ENCODE data around the gene DISC1. TPM values are rescaled to one million over a fixed set of nuclear protein-coding genes. Genes with fewer than 3 reads are reported as not detected.

DISC1 gene
- total and polyA plus RNA-seq, 2 donors (not counting 1 experiment from before 2014, with no cell fraction given): 2.7 to 4.3 TPM

- ChIA-PET POLR2A (no interaction called here), CTCF (no interaction called here)
- Histone ChIP-seq H3K4me3 (ENCODE audit: control extremely low read depth in 1 of 5, extremely low read depth in 1 of 5, insufficient read depth in 1 of 5, low read depth in 2 of 5, low read length in 4 of 5) (no peak overlapping the region), H3K4me1 (ENCODE audit: control insufficient read depth in 2 of 2, insufficient read depth in 2 of 2, low read length in 2 of 2) (no peaks in the 10 kb centered on the region), H3K27ac (ENCODE audit: low read length in 2 of 2) (no peak overlapping the region), H3K36me3 (replicated peaks in 1 of 2; ENCODE audit: control extremely low read depth in 1 of 2, control insufficient read depth in 1 of 2, extremely low read depth in 1 of 2, insufficient read depth in 2 of 2, low read length in 1 of 2) (no peaks in the 10 kb centered on the region), H3K9me3 (ENCODE audit: control extremely low read depth in 1 of 3, control insufficient read depth in 2 of 3, insufficient read depth in 1 of 3, low read length in 2 of 3) (peaks cover 0 to 2% (median 0%) of the 10 kb centered on the region in 3 donors), H4K20me1 (ENCODE audit: control insufficient read depth, insufficient read depth, low read length, poor library complexity, severe bottlenecking) (no peaks in the 10 kb centered on the region), H3K79me2 (ENCODE audit: control insufficient read depth, insufficient read depth, low read length) (no peaks in the 10 kb centered on the region), H3K27me3 (replicated peaks in 1 of 4; ENCODE audit: control extremely low read depth in 1 of 4, control insufficient read depth in 3 of 4, insufficient read depth in 4 of 4, low read length in 3 of 4) (no peaks in the 10 kb centered on the region), H2AFZ (ENCODE audit: insufficient read depth, low read depth, low read length, poor library complexity, severe bottlenecking) (no peak overlapping the region), H3K9ac (ENCODE audit: low read length) (no peak overlapping the region), H3K4me2 (replicated peaks; ENCODE audit: low read depth, low read length, poor library complexity, severe bottlenecking) (no peak overlapping the region)
- DNase-seq (no peak), ATAC-seq (ENCODE audit: low read depth) (no peak)
- Mint-ChIP-seq H3K27ac (no peak overlapping the region), H3K4me1 (no peaks in the 10 kb centered on the region), H3K4me3 (no peak overlapping the region), H3K9me3 (ENCODE audit: insufficient read depth) (no peaks in the 10 kb centered on the region), H3K27me3 (peaks cover 3% of the 10 kb centered on the region)
- WGBS (ENCODE audit: insufficient coverage): 84% methylated on average over 2 of the region's 2 CpGs
- intact Hi-C loops (cut with micrococcal nuclease): no loop called here
- TF ChIP-seq EZH2 (IDR thresholded peaks at IDR 0.05; ENCODE audit: borderline replicate concordance, insufficient read depth, low read depth, low read length, poor library complexity, severe bottlenecking) (no peak), CTCF (IDR thresholded peaks at IDR 0.05) (no peak)
Observed at GRCh38 chr1:231993968-231994455, 367.4 kb downstream of the DISC1 start.

GRCh38 chr1:231998791-231999190, 372.2 kb downstream of the DISC1 start:
- ATAC-seq (ENCODE audit: low read depth) (no peak), DNase-seq (no peak)
- H3K27ac Mint-ChIP-seq: no peak overlapping the region
- no peaks in the 10 kb centered on the region for H4K20me1 ChIP-seq (ENCODE audit: control insufficient read depth, insufficient read depth, low read length, poor library complexity, severe bottlenecking)
- H3K4me1 ChIP-seq (ENCODE audit: control insufficient read depth in 2 of 2, insufficient read depth in 2 of 2, low read length in 2 of 2): no peaks in the 10 kb centered on the region
- no peaks in the 10 kb centered on the region for H3K9me3 Mint-ChIP-seq (ENCODE audit: insufficient read depth)
- H3K4me1 Mint-ChIP-seq: no peaks in the 10 kb centered on the region
- no peaks in the 10 kb centered on the region for H3K27me3 ChIP-seq (replicated peaks in 1 of 4; ENCODE audit: control extremely low read depth in 1 of 4, control insufficient read depth in 3 of 4, insufficient read depth in 4 of 4, low read length in 3 of 4)
- H3K27ac ChIP-seq (ENCODE audit: low read length in 2 of 2): no peak overlapping the region
- TF ChIP-seq CTCF (IDR thresholded peaks at IDR 0.05): no peak
- no peak for TF ChIP-seq EZH2 (IDR thresholded peaks at IDR 0.05; ENCODE audit: borderline replicate concordance, insufficient read depth, low read depth, low read length, poor library complexity, severe bottlenecking)
- intact Hi-C loops (cut with micrococcal nuclease): no loop called here
- H3K4me3 ChIP-seq (ENCODE audit: control extremely low read depth in 1 of 5, extremely low read depth in 1 of 5, insufficient read depth in 1 of 5, low read depth in 2 of 5, low read length in 4 of 5): no peak overlapping the region
- H3K4me2 ChIP-seq (replicated peaks; ENCODE audit: low read depth, low read length, poor library complexity, severe bottlenecking): no peak overlapping the region
- H3K27me3 Mint-ChIP-seq: peaks cover 3% of the 10 kb centered on the region
- H3K9ac ChIP-seq (ENCODE audit: low read length): no peak overlapping the region
- ChIA-PET POLR2A (no interaction called here), CTCF (no interaction called here)
- WGBS (ENCODE audit: insufficient coverage): no CpG with 5 or more reads among the region's 2 CpGs
- peaks cover 0 to 4% (median 2%) of the 10 kb centered on the region in 3 donors for H3K9me3 ChIP-seq (ENCODE audit: control extremely low read depth in 1 of 3, control insufficient read depth in 2 of 3, insufficient read depth in 1 of 3, low read length in 2 of 3)
- no peak overlapping the region for H2AFZ ChIP-seq (ENCODE audit: insufficient read depth, low read depth, low read length, poor library complexity, severe bottlenecking)
- no peak overlapping the region for H3K4me3 Mint-ChIP-seq
- H3K36me3 ChIP-seq (replicated peaks in 1 of 2; ENCODE audit: control extremely low read depth in 1 of 2, control insufficient read depth in 1 of 2, extremely low read depth in 1 of 2, insufficient read depth in 2 of 2, low read length in 1 of 2): no peaks in the 10 kb centered on the region
- H3K79me2 ChIP-seq (ENCODE audit: control insufficient read depth, insufficient read depth, low read length): no peaks in the 10 kb centered on the region
